ENCODE data around the gene PYCR2. TPM values are rescaled to one million over a fixed set of nuclear protein-coding genes. Genes with fewer than 3 reads are reported as not detected.
"Not testable (repeated sequence)": the region's sequence is repeated elsewhere in the genome, so short reads cannot be mapped to it uniquely, and the experiment has no call there.

Gene PYCR2
- 100 to 1,000 TPM; 132 to 134 TPM for total RNA-seq

DNA sequence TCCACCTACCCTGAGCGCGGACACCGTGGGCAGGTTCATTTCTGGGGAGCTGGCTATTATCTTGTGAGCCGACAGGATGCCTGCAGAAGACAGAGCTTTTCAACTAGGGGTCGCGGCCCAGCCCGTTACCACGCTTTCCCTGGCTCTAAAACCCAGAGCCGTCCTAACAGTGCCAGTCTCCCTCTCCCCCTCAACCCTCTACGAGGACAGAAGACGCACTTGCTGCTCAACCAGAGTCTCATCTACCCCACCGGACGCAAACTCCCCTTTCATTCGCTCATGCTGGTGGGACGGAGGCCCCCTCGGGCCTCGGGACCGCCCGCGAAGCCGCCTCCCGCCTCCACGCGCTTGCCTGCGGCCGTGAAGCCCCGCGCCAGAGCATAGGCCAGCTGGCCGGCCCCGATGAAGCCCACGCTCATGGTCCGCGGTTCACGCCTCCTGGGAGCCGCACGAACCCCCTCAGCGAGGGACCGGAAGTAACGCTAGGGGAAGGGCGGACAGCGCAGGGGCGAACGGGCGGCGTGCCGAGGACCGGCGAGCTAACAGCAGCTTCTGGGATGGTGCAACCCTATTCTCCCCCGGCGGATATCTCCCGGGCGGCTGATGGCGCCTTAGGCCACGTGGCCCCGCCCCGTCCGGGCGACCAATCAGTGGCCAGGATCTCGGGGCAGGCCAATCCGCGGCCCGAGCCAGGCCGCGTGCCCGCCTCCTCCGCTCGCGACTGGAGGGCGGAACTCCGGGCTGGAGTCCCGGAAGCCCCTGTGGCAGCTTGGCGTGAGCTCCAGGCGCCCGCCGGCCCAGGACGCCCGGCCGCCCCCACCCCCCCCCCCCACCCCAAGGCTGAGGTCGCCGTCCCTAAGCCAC lies at the start of gene PYCR2:
Gene PYCR2, minus strand, starts transcription at position 559 of the 864 bp plus-strand sequence. Its CDS starts 140 bp downstream, at position 419.
- TF ChIP-seq, protein P1, sequence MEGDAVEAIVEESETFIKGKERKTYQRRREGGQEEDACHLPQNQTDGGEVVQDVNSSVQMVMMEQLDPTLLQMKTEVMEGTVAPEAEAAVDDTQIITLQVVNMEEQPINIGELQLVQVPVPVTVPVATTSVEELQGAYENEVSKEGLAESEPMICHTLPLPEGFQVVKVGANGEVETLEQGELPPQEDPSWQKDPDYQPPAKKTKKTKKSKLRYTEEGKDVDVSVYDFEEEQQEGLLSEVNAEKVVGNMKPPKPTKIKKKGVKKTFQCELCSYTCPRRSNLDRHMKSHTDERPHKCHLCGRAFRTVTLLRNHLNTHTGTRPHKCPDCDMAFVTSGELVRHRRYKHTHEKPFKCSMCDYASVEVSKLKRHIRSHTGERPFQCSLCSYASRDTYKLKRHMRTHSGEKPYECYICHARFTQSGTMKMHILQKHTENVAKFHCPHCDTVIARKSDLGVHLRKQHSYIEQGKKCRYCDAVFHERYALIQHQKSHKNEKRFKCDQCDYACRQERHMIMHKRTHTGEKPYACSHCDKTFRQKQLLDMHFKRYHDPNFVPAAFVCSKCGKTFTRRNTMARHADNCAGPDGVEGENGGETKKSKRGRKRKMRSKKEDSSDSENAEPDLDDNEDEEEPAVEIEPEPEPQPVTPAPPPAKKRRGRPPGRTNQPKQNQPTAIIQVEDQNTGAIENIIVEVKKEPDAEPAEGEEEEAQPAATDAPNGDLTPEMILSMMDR (IDR thresholded peaks at IDR 0.05): no peak
- intact Hi-C loops (cut with micrococcal nuclease): no loop called here
- H3K4me3 Mint-ChIP-seq: peak within 1 kb of the TSS; percentile 91
- peaks cover 34% of the 10 kb centered on the region for H3K36me3 Mint-ChIP-seq (ENCODE audit: low read depth)
- ATAC-seq: peak; percentile 98
- no peaks in the 10 kb centered on the region for H3K27me3 Mint-ChIP-seq
- ChIA-PET POLR2A (interaction anchor here (0.6 to 4.2 kb wide), 19 partner anchors 9 to 1640 kb away, joined by 3 to 28 read pairs (median 3); partner anchors contain the start of genes H3-3A, SDE2, SRP9 and TMEM63A), CTCF (interaction anchor here (0.8 to 5.6 kb wide), 7 partner anchors 13 to 449 kb away, joined by 3 to 37 read pairs (median 6); partner anchors contain the start of genes SRP9 and TMEM63A)
- no peaks in the 10 kb centered on the region for H3K9me3 Mint-ChIP-seq
- H3K4me1 Mint-ChIP-seq (ENCODE audit: low read depth): peaks cover 52% of the 10 kb centered on the region
- peak within 1 kb of the TSS; percentile 97 for H3K27ac Mint-ChIP-seq
- DNase-seq: peak; percentile 96

DNA sequence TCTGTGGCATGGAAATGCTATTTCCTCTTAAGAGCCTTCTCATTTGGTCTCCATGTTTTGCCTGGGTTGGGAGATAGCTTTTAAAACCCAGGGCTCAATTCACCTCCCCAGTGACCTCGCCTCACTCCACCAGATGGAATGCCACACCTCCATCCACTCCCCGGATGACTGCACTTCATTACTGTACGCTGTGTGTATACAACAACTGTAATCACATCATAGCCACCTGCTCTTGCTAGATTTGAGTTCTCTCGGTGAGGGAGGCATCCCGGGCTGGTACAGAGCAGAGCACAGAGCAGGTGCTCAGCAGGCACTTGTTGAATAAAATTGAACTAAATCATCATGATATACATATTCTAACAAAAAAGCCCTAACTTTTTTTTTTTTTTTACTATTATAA lies 49.1 kb upstream of the PYCR2 start:
- Mint-ChIP-seq H3K27ac (no peak overlapping the region), H3K4me1 (ENCODE audit: low read depth) (peaks cover 8% of the 10 kb centered on the region), H3K9me3 (no peaks in the 10 kb centered on the region), H3K4me3 (no peak overlapping the region), H3K27me3 (no peaks in the 10 kb centered on the region), H3K36me3 (ENCODE audit: low read depth) (peaks cover 6% of the 10 kb centered on the region)
- TF ChIP-seq, protein P1 (IDR thresholded peaks at IDR 0.05): no peak
- DNase-seq (no peak), ATAC-seq (no peak)
- intact Hi-C loops (cut with micrococcal nuclease): loop anchor here (10.0 kb wide), 1 partner anchor 418 kb away; no protein-coding TSS in a partner anchor
- ChIA-PET CTCF (interaction anchor here (0.9 to 3.6 kb wide), 6 partner anchors 11 to 498 kb away, joined by 3 to 35 read pairs (median 6); no protein-coding TSS in a partner anchor), POLR2A (interaction anchor here (1.2 kb wide), 2 partner anchors 10 to 19 kb away, joined by 3 read pairs; no protein-coding TSS in a partner anchor)

DNA sequence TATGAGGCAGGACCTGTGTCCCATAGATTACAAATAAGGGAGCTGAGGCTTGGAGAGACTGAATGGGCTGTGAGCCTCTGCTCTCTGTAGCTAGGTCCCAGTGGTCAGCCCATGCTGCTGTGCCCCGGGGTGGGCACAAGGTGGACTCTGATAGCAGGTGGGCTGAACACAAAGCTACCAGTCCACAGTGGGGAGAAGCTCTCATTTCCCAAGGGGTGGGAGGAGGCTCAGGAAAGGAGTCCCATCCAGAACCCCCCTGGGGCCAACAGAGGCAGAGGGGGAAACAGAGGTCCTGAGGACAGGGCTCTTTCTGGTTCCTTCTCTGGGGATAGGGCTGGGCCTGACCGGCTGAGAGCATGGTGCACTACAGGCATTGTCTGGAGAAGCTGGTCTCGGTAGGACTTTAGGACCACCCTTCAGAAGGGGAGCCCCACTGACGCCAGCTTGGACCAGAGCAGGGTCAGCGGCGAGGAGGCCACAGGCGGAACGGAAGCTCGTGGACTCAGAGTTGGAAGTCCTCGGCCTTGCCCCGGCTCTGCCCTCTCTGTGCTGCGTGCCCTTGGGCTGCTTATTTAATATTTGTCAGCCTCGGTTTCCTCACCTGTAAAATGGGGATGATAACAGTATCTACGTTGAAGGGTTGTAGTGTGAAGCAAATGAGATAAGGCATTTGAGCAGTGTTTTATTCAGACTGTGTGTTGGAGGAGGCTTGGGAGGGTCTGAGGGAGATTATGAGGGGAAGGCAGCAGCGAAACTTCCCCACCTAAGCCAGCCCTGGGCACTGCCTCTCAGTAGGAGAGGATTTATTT lies 48.5 kb upstream of the PYCR2 start:
- CTCF ChIA-PET: interaction anchor here (1.2 to 2.0 kb wide), 5 partner anchors 10 to 498 kb away, joined by 3 to 15 read pairs (median 4); no protein-coding TSS in a partner anchor
- POLR2A ChIA-PET: interaction anchor here (0.9 to 1.2 kb wide), 4 partner anchors 9 to 19 kb away, joined by 3 read pairs; no protein-coding TSS in a partner anchor
- Mint-ChIP-seq H3K4me1 (ENCODE audit: low read depth) (peaks cover 7% of the 10 kb centered on the region), H3K4me3 (no peak overlapping the region), H3K27ac (no peak overlapping the region), H3K36me3 (ENCODE audit: low read depth) (peaks cover 5% of the 10 kb centered on the region), H3K9me3 (no peaks in the 10 kb centered on the region), H3K27me3 (no peaks in the 10 kb centered on the region)
- TF ChIP-seq, protein P1 (IDR thresholded peaks at IDR 0.05): no peak
- no peak for ATAC-seq
- no peak for DNase-seq
- intact Hi-C loops (cut with micrococcal nuclease): loop anchor here (10.0 kb wide), 1 partner anchor 418 kb away; no protein-coding TSS in a partner anchor

DNA sequence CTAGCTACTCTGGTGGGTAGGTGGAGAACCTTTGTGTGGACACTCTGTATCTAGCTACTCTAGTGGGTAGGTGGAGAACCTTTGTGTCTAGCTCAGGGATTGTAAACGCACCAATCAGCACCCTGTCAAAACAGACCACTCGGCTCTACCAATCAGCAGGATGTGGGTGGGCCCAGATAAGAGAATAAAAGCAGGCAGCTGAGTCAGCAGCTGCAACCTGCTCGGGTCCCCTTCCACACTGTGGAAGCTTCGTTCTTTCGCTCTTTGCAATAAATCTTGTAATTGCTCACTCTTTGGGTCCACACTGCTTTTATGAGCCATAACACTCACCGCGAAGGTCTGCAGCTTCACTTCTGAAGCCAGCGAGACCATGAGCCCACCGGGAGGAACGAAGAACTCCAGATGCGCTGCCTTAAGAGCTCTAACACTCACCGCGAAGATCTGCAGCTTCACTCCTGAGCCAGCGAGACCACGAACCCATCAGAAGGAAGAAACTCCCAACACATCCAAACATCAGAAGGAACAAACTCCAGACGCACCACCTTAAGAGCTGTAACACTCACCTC lies 46.6 kb upstream of the PYCR2 start:
- POLR2A ChIA-PET; H3K4me1 Mint-ChIP-seq (ENCODE audit: low read depth); H3K27me3 Mint-ChIP-seq; H3K36me3 Mint-ChIP-seq (ENCODE audit: low read depth); ATAC-seq; H3K4me3 Mint-ChIP-seq; DNase-seq; H3K9me3 Mint-ChIP-seq: not testable (repeated sequence)
- CTCF ChIA-PET: interaction anchor here (0.9 to 1.3 kb wide), 5 partner anchors 9 to 496 kb away, joined by 3 to 9 read pairs (median 4); no protein-coding TSS in a partner anchor
- intact Hi-C loops (cut with micrococcal nuclease): loop anchor here (10.0 kb wide), 1 partner anchor 416 kb away; no protein-coding TSS in a partner anchor
- peak overlapping the region; percentile 18 for H3K27ac Mint-ChIP-seq

DNA sequence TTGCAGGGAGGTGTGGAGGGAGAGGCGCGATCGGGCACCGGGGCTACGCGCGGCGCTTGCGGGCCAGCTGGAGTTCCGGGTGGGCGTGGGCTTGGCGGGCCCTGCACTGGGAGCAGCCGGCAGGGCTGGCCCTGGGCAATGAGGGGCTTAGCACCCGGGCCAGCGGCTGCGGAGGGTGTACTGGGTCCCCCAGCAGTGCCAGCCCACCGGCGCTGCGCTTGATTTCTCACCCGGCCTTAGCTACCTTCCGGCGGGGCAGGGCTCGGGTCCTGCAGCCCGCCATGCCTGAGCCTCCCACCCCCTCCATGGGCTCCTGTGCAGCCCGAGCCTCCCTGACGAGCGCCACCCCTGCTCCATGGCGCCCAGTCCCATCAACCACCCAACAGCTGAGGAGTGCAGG lies 45.7 kb upstream of the PYCR2 start:
- H3K27ac Mint-ChIP-seq; ATAC-seq; H3K36me3 Mint-ChIP-seq (ENCODE audit: low read depth); DNase-seq; H3K27me3 Mint-ChIP-seq; H3K4me1 Mint-ChIP-seq (ENCODE audit: low read depth); H3K4me3 Mint-ChIP-seq; H3K9me3 Mint-ChIP-seq: not testable (repeated sequence)
- intact Hi-C loops (cut with micrococcal nuclease): loop anchor here (10.0 kb wide), 1 partner anchor 415 kb away; no protein-coding TSS in a partner anchor
- ChIA-PET POLR2A (interaction anchor here (0.6 kb wide), 1 partner anchor 80 kb away, joined by 3 read pairs; no protein-coding TSS in a partner anchor), CTCF (interaction anchor here (1.1 to 1.3 kb wide), 4 partner anchors 8 to 495 kb away, joined by 3 to 9 read pairs (median 5); no protein-coding TSS in a partner anchor)

Measured in activated CD8-positive, alpha-beta T cell treated with anti-CD3 and anti-CD28 coated beads for 36 hours (primary cell).